NCI-H748 (cell line): ENCODE results near the gene SLC43A1.
A peak's percentile ranks its signal among the peaks of the same experiment; 100 is the strongest.
"Not testable (repeated sequence)": the region's sequence is repeated elsewhere in the genome, so short reads cannot be mapped to it uniquely, and the experiment has no call there.

Experiments
- DNase-seq: peaks from one replicate; lab custom pipeline; 2025; ENCODE audit not compliant: unreplicated experiment; lab: John Stamatoyannopoulos, UW

SLC43A1 gene

DNA sequence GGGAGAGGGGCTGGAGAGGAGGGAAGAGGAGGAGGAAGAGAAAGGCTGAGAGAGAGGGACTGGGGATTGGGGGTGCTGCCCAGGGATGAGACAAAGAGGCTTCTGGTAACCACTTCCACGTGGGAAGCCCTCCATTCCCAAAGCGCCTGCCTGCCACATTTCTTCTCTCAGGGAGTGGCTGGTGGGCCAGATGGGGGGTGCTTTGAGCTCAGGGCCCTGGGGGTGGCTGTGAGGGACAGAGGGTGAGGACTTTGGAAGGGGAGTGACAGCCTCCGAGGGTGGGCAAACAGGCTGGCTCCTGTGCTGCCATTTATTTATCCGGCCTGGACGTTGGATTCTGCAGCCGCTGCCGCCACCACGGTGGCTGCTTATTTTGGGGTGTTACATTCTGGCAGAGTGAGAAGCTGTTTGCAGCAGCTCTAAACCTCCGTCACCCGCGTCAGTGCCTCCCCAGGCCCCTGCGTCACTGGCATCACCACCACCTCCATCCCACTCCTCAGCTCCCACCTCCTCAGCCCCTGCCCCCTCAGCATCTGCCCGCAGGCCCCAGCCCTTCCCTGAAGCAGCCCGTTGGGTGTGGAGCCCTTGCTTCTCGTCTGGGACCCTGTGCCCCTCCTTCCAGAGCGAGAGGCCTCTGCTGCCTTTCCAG, 53.5 kb downstream of the SLC43A1 start:
- DNase-seq: no peak

DNA sequence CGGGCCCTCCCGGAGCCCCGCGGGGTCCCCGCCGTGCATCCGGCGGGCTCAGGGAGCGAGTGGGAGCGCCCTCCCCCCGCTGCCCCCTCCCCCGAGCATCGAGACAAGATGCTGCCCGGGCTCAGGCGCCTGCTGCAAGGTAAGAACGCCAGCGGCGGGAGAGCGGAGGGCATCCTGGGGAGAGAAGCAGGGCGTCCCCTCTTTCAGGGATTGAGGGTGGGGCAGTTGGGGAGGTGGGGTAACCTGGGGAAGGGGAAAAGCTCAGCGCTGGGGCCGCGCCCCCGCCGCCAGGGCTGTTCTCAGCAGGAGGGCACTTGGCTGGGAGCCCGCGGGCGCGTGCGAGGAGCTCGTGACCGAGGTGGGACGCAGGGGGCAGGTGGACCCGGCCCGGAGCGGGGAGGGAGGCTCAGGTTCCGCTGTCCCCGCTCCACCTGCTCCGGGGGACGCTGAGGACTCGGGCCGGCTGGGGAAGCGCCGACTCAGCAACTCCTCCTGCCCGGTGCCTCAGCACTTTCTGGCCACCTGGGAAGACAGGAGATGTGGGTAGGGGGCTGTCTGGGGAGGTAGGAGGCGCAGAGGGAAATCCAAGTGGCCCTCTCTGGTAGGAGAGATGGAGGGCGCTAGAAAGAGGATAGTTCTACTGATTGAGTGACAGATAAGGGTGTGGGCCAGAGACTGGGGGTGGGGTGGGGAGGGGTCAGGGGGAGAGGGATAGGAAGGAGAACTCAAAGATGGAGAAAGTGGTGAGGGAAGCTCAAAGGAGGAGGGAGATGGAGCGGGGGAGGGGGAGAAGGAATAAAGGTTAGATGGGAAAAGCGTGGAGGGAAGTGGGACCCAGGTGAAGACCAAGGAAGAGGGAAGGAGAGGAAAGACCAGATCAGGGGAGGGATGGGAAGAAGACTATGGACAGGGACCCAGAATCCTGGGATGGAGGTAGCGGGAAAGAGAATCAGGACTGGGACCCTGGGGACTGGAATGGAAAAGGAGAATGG, 54.4 kb downstream of the SLC43A1 start:
- peak; percentile 57 for DNase-seq

DNA sequence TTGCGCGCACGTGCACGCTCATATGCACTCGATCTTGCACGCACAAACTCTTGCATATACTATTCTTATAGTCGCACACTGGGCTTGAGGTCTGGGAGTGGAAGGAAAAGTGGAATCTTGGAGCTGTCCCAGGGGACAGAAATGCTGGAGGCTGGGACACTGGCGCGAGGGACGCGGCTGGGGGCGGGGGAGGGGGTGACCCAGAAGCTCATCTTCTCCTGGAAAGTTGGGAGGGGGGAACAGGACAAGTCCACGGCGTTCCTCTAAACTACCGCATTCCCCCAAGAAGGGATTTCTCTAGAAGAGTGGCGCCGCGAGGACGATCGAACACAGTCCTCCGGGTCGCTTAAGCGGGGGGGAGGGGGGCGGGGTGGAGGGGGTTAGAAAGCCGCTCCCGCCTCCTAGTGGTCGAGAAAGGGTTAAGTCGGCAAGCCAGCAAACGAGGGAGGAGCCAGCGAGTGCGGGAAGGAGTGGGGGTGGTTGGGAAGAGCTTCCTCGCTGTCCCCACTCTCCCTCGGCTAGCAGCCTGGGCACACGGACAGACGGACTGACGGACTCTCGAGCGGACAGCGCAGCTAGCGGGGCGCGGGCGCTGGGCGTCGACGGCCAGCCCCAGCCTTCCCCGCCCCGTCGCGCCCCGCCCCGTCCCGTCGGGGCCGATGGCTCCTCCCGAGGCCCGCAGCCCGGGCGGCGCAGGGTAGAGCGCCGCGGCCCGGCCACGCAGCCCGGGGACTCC, 55.3 kb downstream of the SLC43A1 start, which contains the start of gene RTN4RL2:
Gene RTN4RL2, plus strand, starts transcription at position 507 of the 736 bp plus-strand sequence. CDS start 338 bp downstream, outside the sequence.
- DNase-seq: peak; percentile 66

DNA sequence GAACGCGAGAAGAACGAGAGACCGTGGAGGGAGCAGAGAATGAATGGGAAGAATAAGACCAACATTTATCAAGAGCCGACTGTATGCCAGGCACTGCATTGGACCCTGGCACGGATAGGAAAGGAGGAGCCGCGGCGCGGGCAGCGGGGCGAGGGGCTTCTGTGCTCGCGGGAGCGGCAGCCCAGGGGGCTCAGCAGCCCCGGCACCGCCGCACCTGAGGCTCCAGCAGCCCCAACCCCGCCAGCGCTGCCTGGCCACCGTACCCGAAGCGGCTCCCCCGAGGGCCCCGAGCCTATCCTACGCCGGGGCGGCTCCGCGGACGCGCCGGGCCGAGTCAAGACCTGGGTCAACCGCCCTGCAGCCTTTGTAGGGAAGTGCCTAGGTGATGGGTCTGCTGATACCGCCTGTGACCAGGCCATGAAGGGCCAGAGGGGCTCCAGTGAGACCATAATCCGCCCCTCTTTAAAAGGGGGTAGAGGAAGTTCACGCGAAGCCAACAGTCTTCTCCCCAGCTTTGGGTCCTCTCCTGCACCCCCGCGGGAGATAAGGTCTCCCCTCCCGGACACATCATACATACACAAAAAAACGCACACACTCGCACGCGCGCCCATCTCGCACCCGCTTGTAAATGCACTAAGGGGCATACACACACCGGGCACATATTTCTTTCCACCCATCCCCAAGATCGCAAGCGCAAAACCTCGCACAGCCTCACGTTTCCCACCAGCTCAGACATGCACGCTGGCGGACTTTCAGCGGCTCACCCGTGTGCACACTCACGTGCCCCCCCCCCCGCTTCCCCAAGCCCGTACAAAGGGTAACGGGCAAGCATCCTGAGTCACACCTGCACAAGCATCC, 56.1 kb downstream of the SLC43A1 start:
- DNase-seq: peak; percentile 45

- DNase-seq: peak; percentile 55
These were observed 56.9 kb downstream of the SLC43A1 start for GRCh38 chr11:57458410-57459163.

DNA sequence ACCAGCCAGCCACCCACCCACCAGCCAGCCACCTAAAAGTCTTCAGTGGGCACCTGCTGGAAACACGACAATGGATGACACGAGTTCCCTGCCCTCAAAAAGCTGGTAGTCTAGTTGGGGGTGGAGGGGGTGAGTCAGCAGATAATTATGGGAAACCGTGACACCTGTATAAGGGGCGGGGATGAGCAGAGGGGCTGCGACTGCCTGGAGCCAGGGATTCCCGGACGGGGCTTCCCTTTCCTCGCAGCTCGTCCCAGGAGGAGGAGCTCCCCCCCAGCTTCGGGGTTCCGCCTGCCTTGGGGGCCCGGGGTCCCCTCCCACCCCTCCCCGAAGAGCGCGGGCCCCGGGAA, 57.5 kb downstream of the SLC43A1 start:
- peak; percentile 48 for DNase-seq

DNA sequence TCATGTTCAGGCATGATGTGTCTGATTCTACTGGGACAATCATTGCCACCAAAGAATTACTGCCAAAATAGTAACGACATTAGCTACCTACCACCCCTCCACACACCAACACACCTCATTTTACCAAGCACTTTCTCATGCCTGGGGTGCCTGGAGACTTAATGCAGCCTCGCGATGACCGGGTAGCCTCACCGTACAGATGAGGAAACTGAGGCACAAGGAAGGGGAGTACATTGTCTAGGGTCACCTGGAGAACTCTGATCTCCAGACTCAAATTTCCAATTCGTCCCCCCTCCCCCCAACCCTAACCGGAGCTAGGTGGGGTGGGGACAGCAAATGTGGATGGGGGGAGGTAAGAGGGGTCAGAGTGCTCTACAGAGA, 57.9 kb downstream of the SLC43A1 start:
- DNase-seq: no peak

- peak; percentile 81 for DNase-seq
These were observed 58.4 kb downstream of the SLC43A1 start for GRCh38 chr11:57456960-57457642.

- DNase-seq: peak; percentile 33
These were observed 61.8 kb downstream of the SLC43A1 start for GRCh38 chr11:57453543-57454177.

DNA sequence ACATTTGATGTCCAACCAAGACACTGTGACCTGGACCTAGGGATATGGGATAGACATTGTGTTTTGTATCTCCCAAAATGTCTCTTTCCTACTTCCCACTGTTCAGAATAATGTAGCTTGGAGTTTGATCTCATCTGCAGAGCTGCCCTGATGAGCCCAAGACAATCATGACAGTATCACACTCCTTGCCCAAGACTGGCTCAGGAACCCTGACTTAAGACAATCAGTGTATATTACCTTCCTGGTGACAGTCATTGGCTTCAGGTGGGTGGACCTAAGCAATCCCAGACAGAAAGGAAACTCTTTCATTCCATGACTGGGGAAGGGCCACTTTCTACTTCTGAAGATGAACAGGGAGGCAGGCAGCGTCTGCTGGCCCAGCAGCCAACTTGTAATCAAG, 69.4 kb downstream of the SLC43A1 start:
- DNase-seq: no peak

DNA sequence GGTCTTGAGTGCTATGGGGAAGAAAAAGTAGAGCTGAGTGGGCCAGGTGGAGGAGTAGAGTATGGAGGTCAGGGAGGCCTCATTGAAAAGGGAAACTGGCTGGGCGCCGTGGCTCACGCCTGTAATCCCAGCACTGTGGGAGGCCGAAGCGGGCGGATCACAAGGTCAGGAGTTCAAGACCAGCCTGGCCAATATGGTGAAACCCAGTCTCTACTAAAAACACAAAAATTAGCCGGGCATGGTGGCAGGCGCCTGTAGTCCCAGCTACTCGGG, 70.4 kb downstream of the SLC43A1 start:
- DNase-seq: not testable (repeated sequence)

GRCh38 chr11:57444362-57445121, 71.0 kb downstream of the SLC43A1 start:
- DNase-seq: no peak

DNA sequence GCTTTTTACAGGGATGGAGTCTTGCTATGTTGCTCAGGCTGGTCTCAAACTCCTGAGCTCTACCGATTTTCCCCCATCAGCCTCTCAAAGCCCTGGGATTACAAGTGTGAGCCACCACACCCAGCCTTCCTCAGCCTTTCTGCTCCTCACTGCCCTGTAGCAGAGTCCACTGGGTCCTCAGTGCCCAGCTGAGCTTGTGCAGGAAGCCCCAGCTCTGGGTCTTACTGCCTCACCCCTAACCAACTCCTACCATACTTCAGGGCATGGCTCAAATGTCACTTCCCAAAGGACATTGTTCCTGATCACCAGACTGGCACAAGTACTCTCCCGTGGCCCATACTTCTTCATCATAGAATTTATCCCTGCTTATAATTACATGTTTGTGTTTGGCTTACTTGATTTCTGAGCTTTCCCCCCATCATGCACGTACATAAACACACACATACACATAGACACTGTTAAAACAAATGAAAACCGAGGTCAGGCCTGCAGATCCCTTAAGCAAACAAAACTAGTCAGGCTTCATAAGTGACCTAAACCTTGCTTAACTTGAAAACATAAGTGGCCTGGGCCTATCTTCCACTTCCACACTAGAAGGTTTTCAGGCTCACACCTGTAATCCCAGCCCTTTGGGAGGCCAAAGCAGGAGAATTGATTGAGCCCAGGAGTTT, 74.6 kb downstream of the SLC43A1 start:
- DNase-seq: no peak

GRCh38 chr11:57439786-57440185, 75.7 kb downstream of the SLC43A1 start:
- DNase-seq: no peak

GRCh38 chr11:57438345-57439285, 76.9 kb downstream of the SLC43A1 start:
- no peak for DNase-seq

DNA sequence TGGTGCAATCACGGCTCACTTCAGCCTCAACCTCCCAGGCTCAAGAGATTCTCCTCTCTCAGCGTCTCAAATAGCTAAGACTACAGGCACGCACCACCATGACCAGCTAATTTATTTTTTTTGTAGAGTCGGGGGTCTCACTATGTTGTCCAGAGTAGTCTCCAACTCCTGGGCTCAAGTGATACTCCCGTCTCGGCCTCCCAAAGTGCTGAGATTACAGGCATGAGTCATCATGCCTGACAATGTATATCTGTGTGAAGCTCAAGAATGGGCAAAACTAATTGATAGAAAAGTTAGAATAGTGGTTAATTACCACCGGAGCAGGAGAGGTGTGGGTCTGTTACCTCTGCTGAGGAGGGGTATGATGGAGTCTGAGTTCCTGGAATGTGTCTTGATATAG, 79.5 kb downstream of the SLC43A1 start:
- DNase-seq: no peak
